SU-DHL-6 (cell line): ENCODE measurements around the gene MTMR3.

ENCODE experiments used
- H2AFZ ChIP-seq: fragments of 200-600 bp; sonication (generic); 2 replicates; pipeline ENCODE4 v1.6.1; 2014; ENCODE audit warnings: low read depth, mild to moderate bottlenecking, moderate library complexity, mixed read lengths, antibody characterized with exemption, low read length; ENCODE audit not compliant: severe bottlenecking
- H3F3A ChIP-seq: fragments of 200-600 bp; shearing (Covaris generic); 2 replicates; pipeline ENCODE4 v1.6.0; 2016; ENCODE audit warnings: antibody characterized with exemption, mild to moderate bottlenecking; ENCODE audit not compliant: insufficient read depth
- H3K27ac ChIP-seq: fragments of 200-600 bp; sonication (generic); 2 replicates; pipeline ENCODE4 v1.5.1; 2016; ENCODE audit warnings: low read depth, mild to moderate bottlenecking, low read length, moderate library complexity, mixed read lengths
- H3K27me3 ChIP-seq: fragments of 200-600 bp; sonication (generic), shearing (Covaris generic); 2 replicates; pipeline ENCODE4 v1.6.0; 2014; ENCODE audit warnings: mild to moderate bottlenecking, low read length
- H3K36me3 ChIP-seq: fragments of 200-600 bp; sonication (generic); 2 replicates; pipeline ENCODE4 v1.6.1; 2014; ENCODE audit warnings: mild to moderate bottlenecking, low read length, mixed read lengths
- H3K4me2 ChIP-seq: fragments of 300-600, 200-600 bp; shearing (Covaris generic), sonication (generic); 2 replicates; pipeline ENCODE4 v1.6.0; 2014; ENCODE audit warnings: low read length, low read depth, mild to moderate bottlenecking; ENCODE audit not compliant: poor library complexity, severe bottlenecking
- H3K4me3 ChIP-seq: fragments of 200-600 bp; sonication (generic); 2 replicates; pipeline ENCODE4 v1.5.1; 2014; ENCODE audit warnings: antibody characterized with exemption, low read length, mild to moderate bottlenecking, mixed read lengths; ENCODE audit not compliant: insufficient read depth, poor library complexity, severe bottlenecking
- H3K79me2 ChIP-seq: fragments of 200-600 bp; sonication (generic); 2 replicates; pipeline ENCODE4 v1.6.1; 2014; ENCODE audit warnings: mild to moderate bottlenecking, low read length, moderate library complexity; ENCODE audit not compliant: insufficient read depth
- H3K9ac ChIP-seq: fragments of 200-600 bp; sonication (generic); 2 replicates; pipeline ENCODE4 v1.7.0; 2014; ENCODE audit warnings: mild to moderate bottlenecking, low read length
- H3K9me2 ChIP-seq: fragments of 200-600 bp; sonication (generic); replicated peaks from 2 replicates; pipeline ENCODE4 v1.6.1; 2014; ENCODE audit warnings: low read length; ENCODE audit not compliant: insufficient read depth
- H3K9me3 ChIP-seq: fragments of 200-600 bp; sonication (generic); 2 replicates; pipeline ENCODE4 v1.6.1; 2014; ENCODE audit warnings: low read length, mixed read lengths; ENCODE audit not compliant: insufficient read depth
- H4K20me1 ChIP-seq: fragments of 200-600 bp; sonication (generic); 2 replicates; pipeline ENCODE4 v1.6.1; 2014; ENCODE audit warnings: low read depth, mild to moderate bottlenecking, antibody characterized with exemption, low read length, moderate library complexity, mixed read lengths
- EZH2phosphoT487 ChIP-seq: fragments of 200-600 bp; sonication (generic), shearing (Covaris generic); conservative IDR thresholded peaks from 2 replicates; pipeline ENCODE4 v1.6.1; 2018; ENCODE audit warnings: mild to moderate bottlenecking, antibody characterized with exemption, low read length, moderate library complexity, mixed read lengths
- TF ChIP-seq, protein P1 (sequence below): fragments of 200-600 bp; sonication (generic); IDR thresholded peaks from one replicate; pipeline ENCODE4 v1.5.1; 2017; ENCODE audit warnings: antibody characterized with exemption, mild to moderate bottlenecking, low read length, moderate library complexity; ENCODE audit not compliant: insufficient read depth, poor library complexity, severe bottlenecking

MTMR3 gene

DNA sequence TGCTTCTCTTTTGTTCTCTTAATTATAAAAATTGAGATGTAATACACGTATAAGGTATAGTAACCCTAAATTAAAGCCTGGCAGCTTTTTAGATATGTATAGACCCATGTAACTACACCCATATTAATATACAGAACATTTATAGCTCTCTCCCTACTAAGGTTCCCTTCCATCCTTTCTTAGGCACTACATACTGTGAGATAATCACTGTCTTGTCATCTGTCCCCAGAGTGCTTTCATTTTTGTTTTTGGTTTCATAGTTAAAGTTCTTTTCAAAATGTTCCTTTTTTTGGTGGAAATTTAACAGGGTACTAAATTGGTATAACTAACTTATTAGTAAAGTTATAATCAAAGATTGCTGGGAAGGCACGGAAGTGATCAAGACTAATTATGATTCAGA is 49.2 kb downstream of the MTMR3 start:
- Histone ChIP-seq H3K4me2 (no peak overlapping the region), H3K4me3 (no peak overlapping the region), H2AFZ (no peak overlapping the region), H3F3A (no peaks in the 10 kb centered on the region), H3K36me3 (no peaks in the 10 kb centered on the region), H3K9me2 (no peaks in the 10 kb centered on the region), H3K79me2 (no peaks in the 10 kb centered on the region; the same call in 1 of the 2 replicates), H3K27ac (no peak overlapping the region), H3K9ac (no peak overlapping the region), H4K20me1 (peaks cover 20% of the 10 kb centered on the region), H3K27me3 (no peaks in the 10 kb centered on the region), H3K9me3 (no peaks in the 10 kb centered on the region)
- TF ChIP-seq, protein P1, sequence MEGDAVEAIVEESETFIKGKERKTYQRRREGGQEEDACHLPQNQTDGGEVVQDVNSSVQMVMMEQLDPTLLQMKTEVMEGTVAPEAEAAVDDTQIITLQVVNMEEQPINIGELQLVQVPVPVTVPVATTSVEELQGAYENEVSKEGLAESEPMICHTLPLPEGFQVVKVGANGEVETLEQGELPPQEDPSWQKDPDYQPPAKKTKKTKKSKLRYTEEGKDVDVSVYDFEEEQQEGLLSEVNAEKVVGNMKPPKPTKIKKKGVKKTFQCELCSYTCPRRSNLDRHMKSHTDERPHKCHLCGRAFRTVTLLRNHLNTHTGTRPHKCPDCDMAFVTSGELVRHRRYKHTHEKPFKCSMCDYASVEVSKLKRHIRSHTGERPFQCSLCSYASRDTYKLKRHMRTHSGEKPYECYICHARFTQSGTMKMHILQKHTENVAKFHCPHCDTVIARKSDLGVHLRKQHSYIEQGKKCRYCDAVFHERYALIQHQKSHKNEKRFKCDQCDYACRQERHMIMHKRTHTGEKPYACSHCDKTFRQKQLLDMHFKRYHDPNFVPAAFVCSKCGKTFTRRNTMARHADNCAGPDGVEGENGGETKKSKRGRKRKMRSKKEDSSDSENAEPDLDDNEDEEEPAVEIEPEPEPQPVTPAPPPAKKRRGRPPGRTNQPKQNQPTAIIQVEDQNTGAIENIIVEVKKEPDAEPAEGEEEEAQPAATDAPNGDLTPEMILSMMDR, result no peak
- no peak for TF ChIP-seq EZH2phosphoT487

DNA sequence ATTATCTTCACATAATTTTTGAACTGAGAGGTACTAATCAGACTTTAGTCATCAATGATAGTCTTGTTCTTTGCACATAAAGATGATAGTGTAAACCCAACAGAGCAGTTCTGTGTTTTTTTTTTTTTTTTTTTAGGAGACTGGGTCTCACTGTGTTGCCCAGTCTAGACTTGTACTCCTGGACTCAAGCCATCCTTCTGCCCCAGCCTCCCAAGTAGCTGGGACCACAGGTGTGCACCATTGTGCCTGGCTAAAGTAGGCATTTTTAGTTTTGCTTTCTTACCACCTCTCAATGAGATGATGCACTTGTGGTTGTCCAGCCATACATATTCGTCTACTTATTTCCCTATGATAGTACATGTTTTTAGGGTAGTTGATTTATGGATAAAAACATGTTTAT is 50.6 kb downstream of the MTMR3 start:
- H3K9me2 ChIP-seq, result no peaks in the 10 kb centered on the region
- peaks cover 27% of the 10 kb centered on the region for H4K20me1 ChIP-seq
- H3F3A ChIP-seq, result no peaks in the 10 kb centered on the region
- no peaks in the 10 kb centered on the region for H3K27me3 ChIP-seq
- H3K27ac ChIP-seq, result no peak overlapping the region
- H2AFZ ChIP-seq, result no peak overlapping the region
- H3K9ac ChIP-seq, result no peak overlapping the region
- H3K36me3 ChIP-seq, result no peaks in the 10 kb centered on the region
- no peak overlapping the region for H3K4me2 ChIP-seq
- no peak for TF ChIP-seq EZH2phosphoT487
- TF ChIP-seq, protein P1, result no peak
- no peaks in the 10 kb centered on the region for H3K79me2 ChIP-seq
- no peak overlapping the region for H3K4me3 ChIP-seq
- H3K9me3 ChIP-seq, result no peaks in the 10 kb centered on the region

DNA sequence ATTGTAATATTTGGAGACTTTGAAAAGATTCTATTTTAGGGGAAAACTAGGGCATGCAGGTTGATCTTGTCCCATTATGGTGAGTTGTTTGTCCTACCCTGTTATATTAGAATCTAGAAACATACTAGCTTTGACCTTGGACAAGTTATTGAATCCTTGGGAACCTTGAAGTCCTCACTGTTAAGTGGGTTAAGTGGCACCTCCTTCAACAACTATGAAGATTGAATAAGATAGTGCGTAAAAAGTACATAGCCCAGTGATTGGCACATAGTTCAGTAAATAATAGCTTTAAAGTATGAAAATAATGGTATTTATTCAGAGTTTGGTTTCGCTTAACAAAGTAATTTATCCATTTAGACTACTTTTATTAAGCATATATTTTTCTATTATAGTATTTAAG is 51.6 kb downstream of the MTMR3 start:
- H3K79me2 ChIP-seq, result no peaks in the 10 kb centered on the region
- no peak for TF ChIP-seq EZH2phosphoT487
- TF ChIP-seq, protein P1, result no peak
- H4K20me1 ChIP-seq, result peaks cover 27% of the 10 kb centered on the region

More for the DNA sequence above, 51.6 kb downstream of the MTMR3 start:
- H2AFZ ChIP-seq, result no peak overlapping the region
- H3K9ac ChIP-seq, result no peak overlapping the region
- no peaks in the 10 kb centered on the region for H3K36me3 ChIP-seq
- H3K9me3 ChIP-seq, result no peaks in the 10 kb centered on the region
- no peaks in the 10 kb centered on the region for H3F3A ChIP-seq
- no peaks in the 10 kb centered on the region for H3K27me3 ChIP-seq
- no peak overlapping the region for H3K27ac ChIP-seq
- H3K4me3 ChIP-seq, result no peak overlapping the region
- H3K9me2 ChIP-seq, result no peaks in the 10 kb centered on the region
- no peak overlapping the region for H3K4me2 ChIP-seq
